ENCODE measurements around the gene PDCD10.

The PDCD10 gene

GRCh38 chr3:167736264-167736787 is 1.6 kb upstream of the PDCD10 start:
- H3K4me3 ChIP-seq (replicated peaks; ENCODE audit: low read depth, low read length), result peak overlapping the region; percentile 79
- DNase-seq (ENCODE audit: extremely low read depth, low read depth), result no peak
- TF ChIP-seq, protein P1, sequence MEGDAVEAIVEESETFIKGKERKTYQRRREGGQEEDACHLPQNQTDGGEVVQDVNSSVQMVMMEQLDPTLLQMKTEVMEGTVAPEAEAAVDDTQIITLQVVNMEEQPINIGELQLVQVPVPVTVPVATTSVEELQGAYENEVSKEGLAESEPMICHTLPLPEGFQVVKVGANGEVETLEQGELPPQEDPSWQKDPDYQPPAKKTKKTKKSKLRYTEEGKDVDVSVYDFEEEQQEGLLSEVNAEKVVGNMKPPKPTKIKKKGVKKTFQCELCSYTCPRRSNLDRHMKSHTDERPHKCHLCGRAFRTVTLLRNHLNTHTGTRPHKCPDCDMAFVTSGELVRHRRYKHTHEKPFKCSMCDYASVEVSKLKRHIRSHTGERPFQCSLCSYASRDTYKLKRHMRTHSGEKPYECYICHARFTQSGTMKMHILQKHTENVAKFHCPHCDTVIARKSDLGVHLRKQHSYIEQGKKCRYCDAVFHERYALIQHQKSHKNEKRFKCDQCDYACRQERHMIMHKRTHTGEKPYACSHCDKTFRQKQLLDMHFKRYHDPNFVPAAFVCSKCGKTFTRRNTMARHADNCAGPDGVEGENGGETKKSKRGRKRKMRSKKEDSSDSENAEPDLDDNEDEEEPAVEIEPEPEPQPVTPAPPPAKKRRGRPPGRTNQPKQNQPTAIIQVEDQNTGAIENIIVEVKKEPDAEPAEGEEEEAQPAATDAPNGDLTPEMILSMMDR (IDR thresholded peaks at IDR 0.05; ENCODE audit: low read depth, low read length, missing control alignments), result no peak

GRCh38 chr3:167735233-167736138 is 794 bp upstream of the PDCD10 start, which contains the start of gene SERPINI1:
TSS of gene SERPINI1 (plus strand) at chr3:167735721. CDS start at chr3:167789129, 53,408 bp downstream.
- TF ChIP-seq, protein P1 (IDR thresholded peaks at IDR 0.05; ENCODE audit: low read depth, low read length, missing control alignments), result no peak
- DNase-seq (ENCODE audit: extremely low read depth, low read depth), result peak; percentile 72
- peak within 1 kb of the TSS; percentile 79 for H3K4me3 ChIP-seq (replicated peaks; ENCODE audit: low read depth, low read length)

DNA sequence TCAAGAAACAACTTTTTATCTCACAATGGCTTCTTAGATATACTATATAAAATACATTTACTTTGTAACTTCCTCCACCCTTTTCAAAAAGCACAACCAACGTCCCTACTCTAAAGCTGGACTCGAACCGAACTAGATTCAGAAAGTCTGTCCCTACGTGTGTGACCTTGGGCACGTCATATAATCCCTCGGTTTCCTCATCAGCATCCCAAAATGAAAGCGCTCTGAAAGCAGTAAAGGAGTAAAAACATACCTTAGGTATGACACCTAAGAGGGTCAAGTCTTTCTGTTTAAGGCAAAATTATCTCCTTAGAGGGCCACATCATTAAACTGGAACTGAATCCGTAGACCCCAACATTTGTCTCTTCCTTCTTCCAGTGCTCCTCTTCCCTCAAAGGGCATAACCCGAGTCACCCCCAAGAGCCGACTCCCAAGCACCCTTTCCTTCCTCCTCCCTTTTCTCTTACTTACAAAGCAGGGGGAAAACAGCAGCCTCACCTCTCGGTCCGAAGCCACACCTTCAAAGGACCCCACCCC is 663 bp downstream of the PDCD10 start:
- TF ChIP-seq, protein P1 (IDR thresholded peaks at IDR 0.05; ENCODE audit: low read depth, low read length, missing control alignments), result no peak
- no peak for DNase-seq (ENCODE audit: extremely low read depth, low read depth)
- H3K4me3 ChIP-seq (replicated peaks; ENCODE audit: low read depth, low read length), result peak overlapping the region; percentile 79

DNA sequence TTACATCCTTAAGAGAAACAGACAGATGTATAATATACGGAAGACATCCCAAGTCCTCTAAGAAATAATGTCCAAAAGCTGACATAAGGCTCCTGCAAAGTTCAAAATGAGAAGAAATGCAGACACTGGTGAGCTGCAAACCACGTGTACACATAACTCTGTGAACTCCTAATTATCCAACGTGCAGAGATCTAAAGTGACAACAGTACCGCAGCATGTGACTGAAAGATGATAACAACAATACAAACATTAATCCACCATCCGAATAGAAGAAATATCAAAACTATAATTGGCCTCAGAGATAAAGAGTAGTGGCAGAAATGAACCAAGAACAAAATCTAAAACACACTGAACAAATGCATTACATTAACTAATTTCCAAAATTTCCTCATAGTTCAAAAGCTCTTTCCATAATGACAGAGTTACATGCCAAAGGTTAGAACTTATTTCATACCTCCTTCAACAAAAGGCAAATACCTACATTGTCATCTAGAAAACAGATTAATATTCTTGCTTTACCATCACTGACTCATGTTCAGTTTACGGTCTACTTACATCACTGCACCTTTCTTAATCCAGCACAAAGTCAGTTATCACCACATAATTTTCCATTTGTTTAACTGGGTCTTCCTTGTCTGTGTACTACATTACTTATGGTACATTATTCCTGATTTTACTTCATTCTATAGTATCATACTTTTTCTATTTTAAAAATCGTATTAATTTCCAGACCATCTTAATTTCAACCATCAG is 2.2 kb downstream of the PDCD10 start:
- TF ChIP-seq, protein P1 (IDR thresholded peaks at IDR 0.05; ENCODE audit: low read depth, low read length, missing control alignments), result no peak
- DNase-seq (ENCODE audit: extremely low read depth, low read depth), result no peak
- H3K4me3 ChIP-seq (replicated peaks; ENCODE audit: low read depth, low read length), result no peak overlapping the region; the same call in 1 of the 2 replicates

GRCh38 chr3:167731393-167731792 is 3.3 kb downstream of the PDCD10 start:
- TF ChIP-seq, protein P1 (IDR thresholded peaks at IDR 0.05; ENCODE audit: low read depth, low read length, missing control alignments), result no peak
- DNase-seq (ENCODE audit: extremely low read depth, low read depth), result no peak
- H3K4me3 ChIP-seq (replicated peaks; ENCODE audit: low read depth, low read length), result no peak overlapping the region

DNA sequence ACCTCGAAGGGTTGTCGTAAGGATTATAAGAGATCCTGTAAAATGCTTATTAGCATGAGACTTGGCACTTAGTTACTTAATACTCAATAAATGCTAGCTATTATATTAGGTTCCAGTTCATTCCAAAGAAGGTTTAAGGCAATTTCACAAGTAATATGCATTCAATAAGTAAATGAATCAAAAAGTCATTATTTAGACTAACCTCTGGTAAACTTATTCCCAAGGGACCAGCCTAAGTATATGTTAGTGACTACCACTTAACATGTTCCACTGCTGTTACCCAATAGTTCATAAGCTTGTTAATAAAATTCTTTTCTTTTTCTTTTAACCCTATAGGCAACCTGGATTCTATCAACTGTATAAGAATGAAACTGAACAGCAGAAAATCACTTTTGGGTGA is 5.1 kb downstream of the PDCD10 start:
- TF ChIP-seq, protein P1 (IDR thresholded peaks at IDR 0.05; ENCODE audit: low read depth, low read length, missing control alignments), result no peak
- DNase-seq (ENCODE audit: extremely low read depth, low read depth), result no peak
- H3K4me3 ChIP-seq (replicated peaks; ENCODE audit: low read depth, low read length), result no peak overlapping the region
